GM19463 (cell line): ENCODE measurements around the gene CD180.

Experiments used
- ATAC-seq: cut with Tn5 transposase; IDR thresholded peaks from one replicate; pipeline ENCODE4 v1.9.1; 2021; ENCODE audit warnings: mild to moderate bottlenecking, moderate library complexity; ENCODE audit not compliant: unreplicated experiment

The CD180 gene

GRCh38 chr5:67163231-67163756 lies 33.3 kb downstream of the CD180 start:
- ATAC-seq, result no peak

GRCh38 chr5:67161767-67162166 lies 34.8 kb downstream of the CD180 start:
- ATAC-seq, result no peak

GRCh38 chr5:67160985-67161384 lies 35.6 kb downstream of the CD180 start:
- ATAC-seq, result no peak

GRCh38 chr5:67160272-67160671 lies 36.3 kb downstream of the CD180 start:
- no peak for ATAC-seq

GRCh38 chr5:67156976-67157583 lies 39.5 kb downstream of the CD180 start:
- ATAC-seq, result peak; percentile 63

GRCh38 chr5:67154556-67155206 lies 41.9 kb downstream of the CD180 start:
- ATAC-seq, result no peak

- ATAC-seq, result no peak
Measured at GRCh38 chr5:67153292-67153691, 43.3 kb downstream of the CD180 start.

- no peak for ATAC-seq
Measured at GRCh38 chr5:67152400-67152799, 44.2 kb downstream of the CD180 start.

GRCh38 chr5:67149951-67150523 lies 46.6 kb downstream of the CD180 start:
- no peak for ATAC-seq

GRCh38 chr5:67149057-67149950 lies 47.3 kb downstream of the CD180 start:
- no peak for ATAC-seq

- no peak for ATAC-seq
Measured at GRCh38 chr5:67147760-67148159, 48.8 kb downstream of the CD180 start.

- ATAC-seq, result no peak
Measured at GRCh38 chr5:67146981-67147380, 49.6 kb downstream of the CD180 start.

- no peak for ATAC-seq
Measured at GRCh38 chr5:67146574-67146973, 50.0 kb downstream of the CD180 start.

- ATAC-seq, result no peak
Measured at GRCh38 chr5:67144183-67144639, 52.4 kb downstream of the CD180 start.

- no peak for ATAC-seq
Measured at GRCh38 chr5:67143549-67143948, 53.0 kb downstream of the CD180 start.

GRCh38 chr5:67142816-67143215 lies 53.8 kb downstream of the CD180 start:
- no peak for ATAC-seq

- no peak for ATAC-seq
Measured at GRCh38 chr5:67141644-67142043, 55.0 kb downstream of the CD180 start.

GRCh38 chr5:67140413-67140812 lies 56.2 kb downstream of the CD180 start:
- no peak for ATAC-seq

- no peak for ATAC-seq
Measured at GRCh38 chr5:67139030-67139429, 57.6 kb downstream of the CD180 start.

GRCh38 chr5:67135381-67135984 lies 61.1 kb downstream of the CD180 start:
- ATAC-seq, result no peak

- ATAC-seq, result no peak
Measured at GRCh38 chr5:67133776-67134175, 62.8 kb downstream of the CD180 start.
